Measurements from ENCODE around the gene RTP5. TPM values are rescaled to one million over a fixed set of nuclear protein-coding genes. Genes with fewer than 3 reads are reported as not detected.

RTP5 gene
- polyA plus RNA-seq, 1 of the 3 experiments (the other 2 are of a cell fraction), result not detected

DNA sequence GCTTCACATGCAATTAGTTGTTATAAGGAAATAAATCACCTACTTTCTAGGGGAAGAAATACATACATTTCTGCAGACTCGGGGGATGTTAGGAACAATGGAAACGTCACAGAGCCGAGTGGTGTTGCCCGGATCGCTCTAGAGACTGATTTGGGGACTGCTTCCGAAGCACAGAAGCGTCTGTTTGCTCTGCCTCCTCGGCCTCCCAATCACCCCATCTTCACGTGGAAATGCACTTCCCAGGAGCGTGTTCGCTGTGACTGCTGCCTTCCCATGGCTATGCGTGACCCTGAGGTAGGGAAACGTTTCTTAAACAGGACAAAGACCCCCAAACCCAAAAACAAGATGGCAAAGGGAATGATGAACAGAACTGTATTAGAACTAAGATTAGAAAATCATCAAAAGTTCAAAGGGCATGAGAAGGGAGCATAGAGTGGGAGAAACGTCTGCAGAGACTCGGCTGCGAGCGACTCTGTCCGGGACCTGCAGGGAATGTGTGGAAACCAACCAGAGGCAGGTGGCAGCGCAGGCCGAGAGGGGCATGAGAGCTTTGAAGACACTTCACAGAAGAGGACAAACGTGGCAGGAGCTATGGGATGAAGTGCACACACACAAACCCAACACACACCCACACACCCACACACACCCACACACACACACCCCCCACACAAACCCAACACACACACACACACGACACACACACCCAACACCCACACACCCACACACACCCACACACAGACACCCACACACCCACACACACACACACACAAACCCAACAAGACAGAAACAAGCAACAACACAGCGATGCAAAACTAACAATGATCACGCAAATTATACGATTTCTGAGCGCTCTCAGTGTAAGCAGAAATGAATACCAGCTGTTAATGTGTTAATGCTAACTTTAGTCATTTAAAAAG is 41.3 kb downstream of the RTP5 start:
- no peaks in the 10 kb centered on the region for H3F3A ChIP-seq (replicated peaks; ENCODE audit: insufficient read depth)
- no peaks in the 10 kb centered on the region for H3K27me3 ChIP-seq (ENCODE audit: insufficient read depth)
- H3K4me3 ChIP-seq (ENCODE audit: low read depth in 2 of 2, low read length in 1 of 2), result no peak overlapping the region
- no peaks in the 10 kb centered on the region; a peak in 1 of 4 replicates for H3K4me1 ChIP-seq (ENCODE audit: control insufficient read depth in 1 of 2, insufficient read depth in 2 of 2, low read depth in 1 of 2, low read length in 1 of 2)
- TF ChIP-seq RAD21 (IDR thresholded peaks at IDR 0.05; ENCODE audit: low read length) (no peak), TEAD4 (IDR thresholded peaks at IDR 0.05; ENCODE audit: borderline replicate concordance, insufficient read depth) (no peak), FOXM1 (IDR thresholded peaks at IDR 0.05; ENCODE audit: low read depth) (no peak), FOXJ3 (CRISPR knock-in tag; IDR thresholded peaks at IDR 0.05) (no peak), RFX5 (IDR thresholded peaks at IDR 0.05; ENCODE audit: low read length) (no peak), YY1 (IDR thresholded peaks at IDR 0.05; ENCODE audit: low read depth) (no peak), EP300 (IDR thresholded peaks at IDR 0.05; ENCODE audit: borderline replicate concordance in 1 of 2, low read depth in 1 of 2, low read length in 1 of 2) (no peak), EZH2phosphoT487 (IDR thresholded peaks at IDR 0.05; ENCODE audit: borderline replicate concordance, low read depth) (no peak)
- TF ChIP-seq, protein P1, sequence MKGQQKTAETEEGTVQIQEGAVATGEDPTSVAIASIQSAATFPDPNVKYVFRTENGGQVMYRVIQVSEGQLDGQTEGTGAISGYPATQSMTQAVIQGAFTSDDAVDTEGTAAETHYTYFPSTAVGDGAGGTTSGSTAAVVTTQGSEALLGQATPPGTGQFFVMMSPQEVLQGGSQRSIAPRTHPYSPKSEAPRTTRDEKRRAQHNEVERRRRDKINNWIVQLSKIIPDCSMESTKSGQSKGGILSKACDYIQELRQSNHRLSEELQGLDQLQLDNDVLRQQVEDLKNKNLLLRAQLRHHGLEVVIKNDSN (IDR thresholded peaks at IDR 0.05; ENCODE audit: borderline replicate concordance, low read depth), result no peak
- TF ChIP-seq, protein P2, sequence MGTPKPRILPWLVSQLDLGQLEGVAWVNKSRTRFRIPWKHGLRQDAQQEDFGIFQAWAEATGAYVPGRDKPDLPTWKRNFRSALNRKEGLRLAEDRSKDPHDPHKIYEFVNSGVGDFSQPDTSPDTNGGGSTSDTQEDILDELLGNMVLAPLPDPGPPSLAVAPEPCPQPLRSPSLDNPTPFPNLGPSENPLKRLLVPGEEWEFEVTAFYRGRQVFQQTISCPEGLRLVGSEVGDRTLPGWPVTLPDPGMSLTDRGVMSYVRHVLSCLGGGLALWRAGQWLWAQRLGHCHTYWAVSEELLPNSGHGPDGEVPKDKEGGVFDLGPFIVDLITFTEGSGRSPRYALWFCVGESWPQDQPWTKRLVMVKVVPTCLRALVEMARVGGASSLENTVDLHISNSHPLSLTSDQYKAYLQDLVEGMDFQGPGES (IDR thresholded peaks at IDR 0.05; ENCODE audit: low read depth, low read length), result no peak
- no peak overlapping the region for H3K9ac ChIP-seq
- no peak overlapping the region for H3K4me2 ChIP-seq
- DNase-seq, result no peak
- H3K79me2 ChIP-seq (ENCODE audit: insufficient read depth), result no peaks in the 10 kb centered on the region
- POLR2A ChIA-PET, result no interaction called here
- WGBS (ENCODE audit: low lambda C conversion rate), result 85% methylated on average over 26 of the region's 26 CpGs
- no peak overlapping the region for H3K27ac ChIP-seq (ENCODE audit: low read depth in 2 of 2, low read length in 1 of 2)
- no peak overlapping the region for H2AFZ ChIP-seq (ENCODE audit: low read depth)
- CTCF ChIA-PET, result no interaction called here
- H3K36me3 ChIP-seq (replicated peaks in 1 of 2; ENCODE audit: control insufficient read depth in 1 of 2, insufficient read depth in 2 of 2, low read length in 1 of 2), result no peaks in the 10 kb centered on the region
- no peaks in the 10 kb centered on the region for H3K9me2 ChIP-seq
- H3K9me3 ChIP-seq, result no peaks in the 10 kb centered on the region
- no peaks in the 10 kb centered on the region for H4K20me1 ChIP-seq (ENCODE audit: insufficient read depth)

DNA sequence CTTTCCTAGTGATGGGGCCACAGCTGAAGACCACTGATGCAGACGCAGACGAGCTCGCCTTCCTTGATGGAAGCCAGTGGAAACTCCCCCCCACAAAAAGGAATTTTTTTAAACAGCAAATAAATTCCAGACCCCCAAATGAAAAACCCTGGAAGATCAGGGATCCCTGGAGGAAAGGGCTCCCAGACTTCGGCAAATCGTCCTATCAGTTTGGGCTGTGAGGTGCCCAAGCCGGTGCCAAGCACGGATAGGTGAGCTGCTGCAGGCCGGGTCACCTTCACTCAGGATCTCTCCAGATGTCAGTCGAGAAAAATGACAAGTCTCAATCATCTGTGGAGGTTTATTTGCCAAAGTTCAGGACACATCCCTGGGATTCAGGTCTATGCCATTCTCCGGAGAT is 42.0 kb downstream of the RTP5 start:
- ChIA-PET CTCF (no interaction called here), POLR2A (no interaction called here)
- no peaks in the 10 kb centered on the region for H4K20me1 ChIP-seq (ENCODE audit: insufficient read depth)
- no peaks in the 10 kb centered on the region for H3K27me3 ChIP-seq (ENCODE audit: insufficient read depth)
- H3K4me2 ChIP-seq, result no peak overlapping the region
- H3K9me2 ChIP-seq, result no peaks in the 10 kb centered on the region
- H3F3A ChIP-seq (replicated peaks; ENCODE audit: insufficient read depth), result no peaks in the 10 kb centered on the region
- DNase-seq, result no peak
- TF ChIP-seq RCOR1 (IDR thresholded peaks at IDR 0.05; ENCODE audit: low read length) (no peak), SIN3A (IDR thresholded peaks at IDR 0.05; ENCODE audit: borderline replicate concordance, low read depth, low read length) (no peak), ELF1 (IDR thresholded peaks at IDR 0.05) (no peak), TCF12 (IDR thresholded peaks at IDR 0.05) (no peak), GABPA (IDR thresholded peaks at IDR 0.05; ENCODE audit: low read depth) (no peak), NRF1 (IDR thresholded peaks at IDR 0.05; ENCODE audit: low read depth, low read length) (no peak)
- TF ChIP-seq, protein P2 (IDR thresholded peaks at IDR 0.05; ENCODE audit: low read depth, low read length), result no peak
- TF ChIP-seq, protein P3, sequence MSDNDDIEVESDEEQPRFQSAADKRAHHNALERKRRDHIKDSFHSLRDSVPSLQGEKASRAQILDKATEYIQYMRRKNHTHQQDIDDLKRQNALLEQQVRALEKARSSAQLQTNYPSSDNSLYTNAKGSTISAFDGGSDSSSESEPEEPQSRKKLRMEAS (IDR thresholded peaks at IDR 0.05; ENCODE audit: low read depth), result no peak
- H3K36me3 ChIP-seq (replicated peaks in 1 of 2; ENCODE audit: control insufficient read depth in 1 of 2, insufficient read depth in 2 of 2, low read length in 1 of 2), result no peaks in the 10 kb centered on the region
- H3K9me3 ChIP-seq, result no peaks in the 10 kb centered on the region
- no peak overlapping the region for H3K4me3 ChIP-seq (ENCODE audit: low read depth in 2 of 2, low read length in 1 of 2)
- no peaks in the 10 kb centered on the region; a peak in 1 of 4 replicates for H3K4me1 ChIP-seq (ENCODE audit: control insufficient read depth in 1 of 2, insufficient read depth in 2 of 2, low read depth in 1 of 2, low read length in 1 of 2)
- H3K9ac ChIP-seq, result no peak overlapping the region
- no peak overlapping the region for H2AFZ ChIP-seq (ENCODE audit: low read depth)
- 80% methylated on average over 9 of the region's 10 CpGs for WGBS (ENCODE audit: low lambda C conversion rate)
- no peak overlapping the region for H3K27ac ChIP-seq (ENCODE audit: low read depth in 2 of 2, low read length in 1 of 2)
- H3K79me2 ChIP-seq (ENCODE audit: insufficient read depth), result no peaks in the 10 kb centered on the region
